Measurements from ENCODE around the gene CPD.
"Not testable (repeated sequence)": the region's sequence is repeated elsewhere in the genome, so short reads cannot be mapped to it uniquely, and the experiment has no call there.

Gene CPD

GRCh38 chr17:30450125-30451027, 71.6 kb downstream of the CPD start:
- peak; percentile 61 for DNase-seq (ENCODE audit: low read depth)
- H3K4me3 ChIP-seq (ENCODE audit: low read length), result no peak overlapping the region
- TF ChIP-seq CTCF (IDR thresholded peaks at IDR 0.05; ENCODE audit: insufficient read depth, low read depth, low read length, missing control alignments), result no peak

GRCh38 chr17:30454635-30455034, 75.9 kb downstream of the CPD start:
- peak; percentile 2 for DNase-seq (ENCODE audit: low read depth)
- H3K4me3 ChIP-seq (ENCODE audit: low read length), result no peak overlapping the region
- no peak for TF ChIP-seq CTCF (IDR thresholded peaks at IDR 0.05; ENCODE audit: insufficient read depth, low read depth, low read length, missing control alignments)

- no peak for DNase-seq (ENCODE audit: low read depth)
- TF ChIP-seq CTCF (IDR thresholded peaks at IDR 0.05; ENCODE audit: insufficient read depth, low read depth, low read length, missing control alignments), result no peak
- H3K4me3 ChIP-seq (ENCODE audit: low read length), result no peak overlapping the region
Measured at GRCh38 chr17:30458371-30458770, 79.6 kb downstream of the CPD start.

- not testable (repeated sequence) for H3K4me3 ChIP-seq (ENCODE audit: low read length); DNase-seq (ENCODE audit: low read depth)
Measured at GRCh38 chr17:30458797-30459413, 80.2 kb downstream of the CPD start.

- TF ChIP-seq CTCF (IDR thresholded peaks at IDR 0.05; ENCODE audit: insufficient read depth, low read depth, low read length, missing control alignments), result no peak
- no peak overlapping the region for H3K4me3 ChIP-seq (ENCODE audit: low read length)
Measured at GRCh38 chr17:30468465-30468864, 89.7 kb downstream of the CPD start.

GRCh38 chr17:30472238-30472890, 93.6 kb downstream of the CPD start:
- TF ChIP-seq CTCF (IDR thresholded peaks at IDR 0.05; ENCODE audit: insufficient read depth, low read depth, low read length, missing control alignments), result no peak
- peak; percentile 57 for DNase-seq (ENCODE audit: low read depth)
- H3K4me3 ChIP-seq (ENCODE audit: low read length), result peak overlapping the region; percentile 59

More at GRCh38 chr17:30468465-30468864, 89.7 kb downstream of the CPD start:
- DNase-seq (ENCODE audit: low read depth), result no peak

GRCh38 chr17:30475206-30475605, 96.5 kb downstream of the CPD start:
- no peak for TF ChIP-seq CTCF (IDR thresholded peaks at IDR 0.05; ENCODE audit: insufficient read depth, low read depth, low read length, missing control alignments)
- no peak for DNase-seq (ENCODE audit: low read depth)
- H3K4me3 ChIP-seq (ENCODE audit: low read length), result no peak overlapping the region
